Body of pancreas (tissue), 4 donors: ENCODE measurements around the gene DDX50.

Experiments
- CTCF ChIP-seq, 7 experiments: fragments of 450-650 bp in 4 of 7; fragments of 200-600 bp in 3 of 7; sonication (generic) in 3 of 7; IDR thresholded peaks; one replicate each; pipeline ENCODE4 v1.5.1; 2016 to 2019; ENCODE audit warnings: antibody characterized with exemption in 7 of 7
- POLR2A ChIP-seq, 3 donors: fragments of 450-650 bp; IDR thresholded peaks; one replicate each; pipeline ENCODE4 v1.6.1; 2016; ENCODE audit warnings: antibody characterized with exemption in 3 of 3, mild to moderate bottlenecking in 2 of 3

- TF ChIP-seq POLR2A (IDR thresholded peaks at IDR 0.05) (no peak), CTCF (IDR thresholded peaks at IDR 0.05) (no peak)
Measured at GRCh38 chr10:68871731-68872342, 29.3 kb upstream of the DDX50 start.
